Endothelial cell of umbilical vein (primary cell): Measurements from ENCODE around the gene EVI5. TPM values are rescaled to one million over a fixed set of nuclear protein-coding genes. Genes with fewer than 3 reads are reported as not detected.

ENCODE experiments used
- BruUV-seq: library from RNA; stranded (reverse); fragments of 400-500 nt; replicated peaks from 2 replicates; lab custom pipeline; 2021; lab: Mats Ljungman, UMichigan
- CTCF ChIA-PET: fragments of 300-600, 350-600 bp; sonication (Branson Sonifier 250); formaldehyde crosslinking; loops from one replicate; lab custom pipeline; 2021; ENCODE audit warnings: antibody characterized with exemption, inconsistent platforms; lab: Charles Lee
- POLR2A ChIA-PET: fragments of 300-600, 350-600 bp; sonication (Branson Sonifier 250); formaldehyde crosslinking; loops from one replicate; lab custom pipeline; 2021; ENCODE audit warnings: antibody characterized with exemption, inconsistent platforms; lab: Charles Lee
- DNase-seq: peaks from one replicate; pipeline ENCODE4 v3.0.0-alpha.2; 2011; ENCODE audit warnings: low read depth, low spot score
- FAIRE-seq: peaks from 2 replicates; lab custom pipeline; 2011; peaks lifted over from hg19 to GRCh38; lab: Jason Lieb, UNC
- H2AFZ ChIP-seq: 2 replicates; pipeline ENCODE4 v1.6.0; 2012; ENCODE audit warnings: low read depth, low read length, control low read depth, inconsistent platforms
- H3K27ac ChIP-seq: 2 replicates; pipeline ENCODE4 v1.5.1; 2011; ENCODE audit warnings: low read depth, mild to moderate bottlenecking, control low read depth, low read length, moderate library complexity; ENCODE audit not compliant: insufficient read depth
- H3K27me3 ChIP-seq, 2 experiments: 2 replicates each; pipeline versions ENCODE4 v1.6.0 to v1.6.1; 2011; ENCODE audit warnings: low read length in 2 of 2, mixed read lengths in 1 of 2; ENCODE audit not compliant: control insufficient read depth in 2 of 2, insufficient read depth in 2 of 2
- H3K36me3 ChIP-seq, 2 experiments: 2 replicates in 1 of 2; 3 replicates in 1 of 2; pipeline ENCODE4 v1.5.1; 2011; ENCODE audit warnings: low read length in 2 of 2, mild to moderate bottlenecking in 1 of 2, moderate library complexity in 1 of 2; ENCODE audit not compliant: control insufficient read depth in 2 of 2, insufficient read depth in 2 of 2; ENCODE audit errors: extremely low read depth in 1 of 2
- H3K4me1 ChIP-seq: 3 replicates; pipeline ENCODE4 v1.5.1; 2011; ENCODE audit warnings: mild to moderate bottlenecking, low read length; ENCODE audit not compliant: control insufficient read depth, insufficient read depth; ENCODE audit errors: extremely low read depth
- H3K4me2 ChIP-seq: 2 replicates; pipeline ENCODE4 v1.6.1; 2011; ENCODE audit warnings: low read length, control low read depth, mixed read lengths; ENCODE audit not compliant: insufficient read depth
- H3K4me3 ChIP-seq, 3 experiments: fragments of 200-600 bp in 1 of 3; sonication (generic), shearing (Covaris generic) in 1 of 3; replicated peaks in 1 of 3; 2 replicates each; pipeline ENCODE4 v1.5.1; 2011 to 2016; ENCODE audit warnings: control low read depth in 3 of 3, low read length in 3 of 3, mild to moderate bottlenecking in 2 of 3, inconsistent platforms in 1 of 3, low read depth in 1 of 3, moderate library complexity in 1 of 3; ENCODE audit not compliant: insufficient read depth in 1 of 3
- H3K79me2 ChIP-seq: 2 replicates; pipeline ENCODE4 v1.6.0; 2012; ENCODE audit warnings: low read length, inconsistent platforms; ENCODE audit not compliant: control insufficient read depth, insufficient read depth
- H3K9ac ChIP-seq: replicated peaks from 2 replicates; pipeline ENCODE3; 2011; ENCODE audit warnings: low read length, control low read depth; ENCODE audit not compliant: insufficient read depth; ENCODE audit errors: extremely low read depth
- H3K9me1 ChIP-seq: replicated peaks from 3 replicates; pipeline ENCODE4 v1.6.0; 2011; ENCODE audit warnings: mild to moderate bottlenecking, low read length; ENCODE audit not compliant: control insufficient read depth, insufficient read depth; ENCODE audit errors: extremely low read depth
- H3K9me3 ChIP-seq: replicated peaks from 2 replicates; pipeline ENCODE4 v1.5.1; 2012; ENCODE audit warnings: low read length, inconsistent platforms; ENCODE audit not compliant: control insufficient read depth, insufficient read depth
- H4K20me1 ChIP-seq: replicated peaks from 2 replicates; pipeline ENCODE3; 2011; ENCODE audit warnings: mild to moderate bottlenecking, low read length; ENCODE audit not compliant: control insufficient read depth, insufficient read depth; ENCODE audit errors: extremely low read depth
- EZH2 ChIP-seq: IDR thresholded peaks from 2 replicates; pipeline ENCODE4 v1.6.1; 2012; ENCODE audit warnings: borderline replicate concordance, low read depth, mild to moderate bottlenecking, moderate library complexity, low read length, inconsistent platforms; ENCODE audit not compliant: severe bottlenecking
- FOS ChIP-seq: IDR thresholded peaks from 2 replicates; pipeline ENCODE4 v1.6.1; 2011; ENCODE audit warnings: mild to moderate bottlenecking, low read length, moderate library complexity, borderline replicate concordance; ENCODE audit not compliant: insufficient read depth
- GATA2 ChIP-seq: IDR thresholded peaks from 2 replicates; pipeline ENCODE4 v1.7.0; 2011; ENCODE audit warnings: low read depth, mild to moderate bottlenecking, moderate library complexity, mixed read lengths, low read length; ENCODE audit not compliant: insufficient read length, insufficient read depth
- JUN ChIP-seq: IDR thresholded peaks from 2 replicates; pipeline ENCODE4 v1.6.1; 2011; ENCODE audit warnings: borderline replicate concordance, low read depth; ENCODE audit not compliant: insufficient read length, insufficient read depth
- MYC ChIP-seq: IDR thresholded peaks from one replicate; pipeline ENCODE4 v1.6.1; 2011; ENCODE audit warnings: mild to moderate bottlenecking, low read depth, low read length
- POLR2AphosphoS5 ChIP-seq: IDR thresholded peaks from 2 replicates; pipeline ENCODE4 v1.6.1; 2012; ENCODE audit warnings: low read depth, mild to moderate bottlenecking, control low read depth, low read length, moderate library complexity; ENCODE audit not compliant: insufficient read depth
- dilution Hi-C: fragments of 300-500 bp; cut with MboI; formaldehyde crosslinking; loops from one replicate; pipeline ENCODE4 v1.15.0; 2019; ENCODE audit warnings: low sequenced_read_pairs; ENCODE audit not compliant: extremely low pct_ligation_motif_present
- intact Hi-C: fragments of 100-400 bp; cut with micrococcal nuclease; formaldehyde crosslinking; loops from one replicate; pipeline ENCODE4 v1.10.0; 2022
- polyA plus RNA-seq, 4 experiments: library from polyadenylated mRNA; depleted of rRNA in 3 of 4; stranded (reverse) in 3 of 4; unstranded in 1 of 4; fragments of >200 nt; gene quantifications; 2 replicates each; pipeline versions ENCODE4 v1.2.1 to v1.2.3, GENCODE V29; 2011 to 2012; ENCODE audit warnings: missing spikeins in 1 of 4
- total RNA-seq: library from RNA; stranded (reverse); gene quantifications from 2 replicates; pipeline ENCODE4 v1.2.3, GENCODE V29; 2021
- TF ChIP-seq, protein P1 (sequence below): IDR thresholded peaks from 2 replicates; pipeline ENCODE4 v1.6.1; 2011; ENCODE audit not compliant: insufficient read depth, insufficient read length
- TF ChIP-seq, protein P2 (sequence below), 2 donors: IDR thresholded peaks; 1 replicate in 1 of 2; 2 replicates in 1 of 2; pipeline ENCODE4 v1.5.1; 2011; ENCODE audit warnings: low read length in 2 of 2, mild to moderate bottlenecking in 2 of 2, moderate library complexity in 2 of 2, control low read depth in 1 of 2, inconsistent platforms in 1 of 2, low read depth in 1 of 2; ENCODE audit not compliant: insufficient read depth in 1 of 2; ENCODE audit errors: extremely low read depth in 1 of 2

The EVI5 gene
- total and polyA plus RNA-seq, 2 donors (not counting 3 experiments of a cell fraction or from before 2014, with no cell fraction given): 5.0 to 26.2 TPM

DNA sequence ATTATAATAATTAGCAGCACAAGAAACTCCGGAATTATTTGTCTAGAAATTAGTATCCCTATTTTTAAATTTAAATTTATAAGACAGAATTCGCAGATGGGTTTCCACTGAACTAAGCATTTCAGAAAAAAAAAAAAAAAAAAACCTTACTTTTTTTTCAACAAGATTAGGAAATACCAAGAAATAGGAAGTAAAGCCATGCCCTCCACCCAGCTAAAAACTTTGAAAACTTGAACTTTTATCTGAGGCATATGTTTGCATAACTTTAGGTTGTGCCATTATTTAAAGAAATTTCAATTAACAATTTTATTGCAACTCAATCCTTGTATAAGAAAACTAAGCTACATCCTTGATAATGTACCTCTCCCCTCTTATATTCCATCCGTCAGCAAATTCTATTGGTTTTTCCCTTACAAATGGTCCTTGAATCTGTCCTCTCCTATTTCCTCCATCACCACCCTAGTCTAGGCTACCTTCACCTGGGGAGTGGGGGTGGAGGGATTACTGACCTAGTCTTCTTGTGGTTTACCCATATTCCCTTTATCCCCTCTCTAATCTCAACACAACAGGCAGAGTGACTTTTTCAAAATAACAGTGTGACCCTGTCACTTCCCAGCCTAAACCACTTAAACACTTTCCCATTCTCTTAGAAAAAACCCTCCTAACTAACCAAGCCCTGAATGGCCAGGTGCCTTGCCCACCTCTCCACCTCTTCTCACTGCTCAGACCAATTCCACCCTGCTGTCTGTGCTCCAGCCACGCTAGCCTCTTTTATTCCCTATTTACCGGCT lies 1.4 kb upstream of the EVI5 start:
- H3K9me3 ChIP-seq: no peaks in the 10 kb centered on the region
- DNase-seq: no peak
- no peak overlapping the region for H2AFZ ChIP-seq
- ChIA-PET POLR2A (interaction anchor here (0.7 to 1.0 kb wide), 2 partner anchors 46 to 94 kb away, joined by 3 to 4 read pairs; partner anchors contain the start of gene RPL5), CTCF (interaction anchor here (1.1 to 4.8 kb wide), 5 partner anchors 8 to 476 kb away, joined by 5 to 43 read pairs (median 8); partner anchors contain the start of gene RPL5)
- H3K9ac ChIP-seq: no peak overlapping the region
- no peaks in the 10 kb centered on the region for H3K9me1 ChIP-seq
- no peaks in the 10 kb centered on the region for H4K20me1 ChIP-seq
- no peaks in the 10 kb centered on the region for H3K27me3 ChIP-seq
- H3K27ac ChIP-seq: no peak overlapping the region
- intact Hi-C loops (loop anchor here (2.0 kb wide), 1 partner anchor 16 kb away; no protein-coding TSS in a partner anchor), dilution Hi-C loops (no loop called here)
- H3K4me2 ChIP-seq: peak overlapping the region; percentile 97
- H3K79me2 ChIP-seq: peaks cover 19% of the 10 kb centered on the region
- no peak for FAIRE-seq
- no TSS peak for BruUV-seq
- H3K4me3 ChIP-seq: peak overlapping the region in 2 of 3 experiments; percentile 73 to 77
- no peaks in the 10 kb centered on the region for H3K36me3 ChIP-seq
- peaks cover 3% of the 10 kb centered on the region for H3K4me1 ChIP-seq
- no peak for TF ChIP-seq POLR2AphosphoS5
- TF ChIP-seq FOS: no peak
- TF ChIP-seq, protein P1, sequence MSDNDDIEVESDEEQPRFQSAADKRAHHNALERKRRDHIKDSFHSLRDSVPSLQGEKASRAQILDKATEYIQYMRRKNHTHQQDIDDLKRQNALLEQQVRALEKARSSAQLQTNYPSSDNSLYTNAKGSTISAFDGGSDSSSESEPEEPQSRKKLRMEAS: no peak
- TF ChIP-seq, protein P2, sequence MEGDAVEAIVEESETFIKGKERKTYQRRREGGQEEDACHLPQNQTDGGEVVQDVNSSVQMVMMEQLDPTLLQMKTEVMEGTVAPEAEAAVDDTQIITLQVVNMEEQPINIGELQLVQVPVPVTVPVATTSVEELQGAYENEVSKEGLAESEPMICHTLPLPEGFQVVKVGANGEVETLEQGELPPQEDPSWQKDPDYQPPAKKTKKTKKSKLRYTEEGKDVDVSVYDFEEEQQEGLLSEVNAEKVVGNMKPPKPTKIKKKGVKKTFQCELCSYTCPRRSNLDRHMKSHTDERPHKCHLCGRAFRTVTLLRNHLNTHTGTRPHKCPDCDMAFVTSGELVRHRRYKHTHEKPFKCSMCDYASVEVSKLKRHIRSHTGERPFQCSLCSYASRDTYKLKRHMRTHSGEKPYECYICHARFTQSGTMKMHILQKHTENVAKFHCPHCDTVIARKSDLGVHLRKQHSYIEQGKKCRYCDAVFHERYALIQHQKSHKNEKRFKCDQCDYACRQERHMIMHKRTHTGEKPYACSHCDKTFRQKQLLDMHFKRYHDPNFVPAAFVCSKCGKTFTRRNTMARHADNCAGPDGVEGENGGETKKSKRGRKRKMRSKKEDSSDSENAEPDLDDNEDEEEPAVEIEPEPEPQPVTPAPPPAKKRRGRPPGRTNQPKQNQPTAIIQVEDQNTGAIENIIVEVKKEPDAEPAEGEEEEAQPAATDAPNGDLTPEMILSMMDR (IDR thresholded peaks at IDR 0.05; ENCODE audit: extremely low read depth in 1 of 2, insufficient read depth in 1 of 2, low read depth in 1 of 2, low read length in 2 of 2): no peak
- TF ChIP-seq MYC: no peak
- no peak for TF ChIP-seq GATA2
- TF ChIP-seq EZH2: no peak
- TF ChIP-seq JUN: no peak
